Mesendoderm (in vitro differentiated cells): ENCODE measurements around the gene TBKBP1.

ENCODE experiments used
- DNase-seq: peaks from one replicate; pipeline ENCODE4 v3.0.0; 2013
- H2AK5ac ChIP-seq: 2 replicates; pipeline ENCODE4 v1.6.1; 2013; ENCODE audit warnings: low read length, inconsistent platforms
- H2BK120ac ChIP-seq: 2 replicates; pipeline ENCODE4 v1.6.1; 2013; ENCODE audit warnings: low read depth, mild to moderate bottlenecking, low read length, moderate library complexity, mixed read lengths
- H2BK15ac ChIP-seq: replicated peaks from 2 replicates; pipeline ENCODE4 v1.6.1; 2013; ENCODE audit warnings: low read depth, mild to moderate bottlenecking, moderate library complexity
- H2BK5ac ChIP-seq: 2 replicates; pipeline ENCODE4 v1.6.1; 2013; ENCODE audit warnings: low read length, inconsistent platforms
- H3K18ac ChIP-seq: 2 replicates; pipeline ENCODE4 v1.6.1; 2013; ENCODE audit warnings: mild to moderate bottlenecking, low read length, mixed read lengths
- H3K23ac ChIP-seq: one replicate; pipeline ENCODE4 v1.6.1; 2013; ENCODE audit warnings: low read length
- H3K27ac ChIP-seq: 2 replicates; pipeline ENCODE4 v1.5.1; 2013; ENCODE audit warnings: low read depth, mild to moderate bottlenecking, inconsistent platforms, low read length, moderate library complexity
- H3K27me3 ChIP-seq: 2 replicates; pipeline ENCODE4 v1.6.1; 2013; ENCODE audit warnings: low read length, control low read depth, mild to moderate bottlenecking, inconsistent platforms; ENCODE audit not compliant: insufficient read depth, poor library complexity
- H3K36me3 ChIP-seq: 2 replicates; pipeline ENCODE4 v1.6.1; 2013; ENCODE audit warnings: low read length, inconsistent platforms; ENCODE audit not compliant: control insufficient read depth, insufficient read depth
- H3K4ac ChIP-seq: one replicate; pipeline ENCODE4 v1.6.1; 2013; ENCODE audit warnings: low read depth, mild to moderate bottlenecking, low read length, moderate library complexity
- H3K4me1 ChIP-seq: 2 replicates; pipeline ENCODE4 v1.6.1; 2013; ENCODE audit warnings: low read depth, low read length, inconsistent platforms; ENCODE audit not compliant: control insufficient read depth
- H3K4me2 ChIP-seq: 2 replicates; pipeline ENCODE4 v1.6.1; 2013; ENCODE audit warnings: low read length
- H3K4me3 ChIP-seq: 2 replicates; pipeline ENCODE4 v1.5.1; 2013; ENCODE audit warnings: mild to moderate bottlenecking, low read length
- H3K56ac ChIP-seq: one replicate; pipeline ENCODE4 v1.6.1; 2013; ENCODE audit warnings: low read length
- H3K79me1 ChIP-seq: 2 replicates; pipeline ENCODE4 v1.6.1; 2013; ENCODE audit warnings: low read length, inconsistent platforms
- H3K79me2 ChIP-seq: 2 replicates; pipeline ENCODE4 v1.6.1; 2013; ENCODE audit warnings: mild to moderate bottlenecking, low read length; ENCODE audit not compliant: control insufficient read depth, insufficient read depth
- H3K9ac ChIP-seq: 2 replicates; pipeline ENCODE4 v1.6.1; 2013; ENCODE audit warnings: low read length, inconsistent platforms
- H4K5ac ChIP-seq: one replicate; pipeline ENCODE4 v1.6.1; 2013; ENCODE audit warnings: low read length
- H4K8ac ChIP-seq: one replicate; pipeline ENCODE4 v1.6.1; 2013; ENCODE audit warnings: low read depth, mild to moderate bottlenecking, control low read depth, low read length, moderate library complexity
- WGBS: extraction: QIAGEN DNeasy Blood & Tissue Kit; methylation state at CpG from one replicate; pipeline ENCODE4 v1.1.7; 2013; ENCODE audit warnings: low lambda C conversion rate, missing lambda C conversion rate; ENCODE audit not compliant: insufficient coverage; ENCODE audit errors: extremely low coverage; 5-methylcytosine and 5-hydroxymethylcytosine counted together

The TBKBP1 gene

GRCh38 chr17:47725446-47726111, 31.6 kb downstream of the TBKBP1 start:
- Histone ChIP-seq H2AK5ac (no peak overlapping the region), H3K4ac (no peak overlapping the region), H2BK5ac (no peak overlapping the region), H3K4me1 (no peaks in the 10 kb centered on the region), H4K8ac (no peak overlapping the region), H3K27ac (no peak overlapping the region), H3K4me3 (no peak overlapping the region), H3K27me3 (no peaks in the 10 kb centered on the region), H2BK15ac (no peak overlapping the region), H2BK120ac (no peak overlapping the region), H3K79me2 (no peaks in the 10 kb centered on the region), H3K23ac (no peak overlapping the region), H3K18ac (no peak overlapping the region), H3K4me2 (no peak overlapping the region), H4K5ac (no peak overlapping the region), H3K79me1 (no peaks in the 10 kb centered on the region), H3K36me3 (no peaks in the 10 kb centered on the region), H3K56ac (no peak overlapping the region), H3K9ac (no peak overlapping the region)
- WGBS = no CpG with 5 or more reads among the region's 13 CpGs
- DNase-seq = no peak

DNA sequence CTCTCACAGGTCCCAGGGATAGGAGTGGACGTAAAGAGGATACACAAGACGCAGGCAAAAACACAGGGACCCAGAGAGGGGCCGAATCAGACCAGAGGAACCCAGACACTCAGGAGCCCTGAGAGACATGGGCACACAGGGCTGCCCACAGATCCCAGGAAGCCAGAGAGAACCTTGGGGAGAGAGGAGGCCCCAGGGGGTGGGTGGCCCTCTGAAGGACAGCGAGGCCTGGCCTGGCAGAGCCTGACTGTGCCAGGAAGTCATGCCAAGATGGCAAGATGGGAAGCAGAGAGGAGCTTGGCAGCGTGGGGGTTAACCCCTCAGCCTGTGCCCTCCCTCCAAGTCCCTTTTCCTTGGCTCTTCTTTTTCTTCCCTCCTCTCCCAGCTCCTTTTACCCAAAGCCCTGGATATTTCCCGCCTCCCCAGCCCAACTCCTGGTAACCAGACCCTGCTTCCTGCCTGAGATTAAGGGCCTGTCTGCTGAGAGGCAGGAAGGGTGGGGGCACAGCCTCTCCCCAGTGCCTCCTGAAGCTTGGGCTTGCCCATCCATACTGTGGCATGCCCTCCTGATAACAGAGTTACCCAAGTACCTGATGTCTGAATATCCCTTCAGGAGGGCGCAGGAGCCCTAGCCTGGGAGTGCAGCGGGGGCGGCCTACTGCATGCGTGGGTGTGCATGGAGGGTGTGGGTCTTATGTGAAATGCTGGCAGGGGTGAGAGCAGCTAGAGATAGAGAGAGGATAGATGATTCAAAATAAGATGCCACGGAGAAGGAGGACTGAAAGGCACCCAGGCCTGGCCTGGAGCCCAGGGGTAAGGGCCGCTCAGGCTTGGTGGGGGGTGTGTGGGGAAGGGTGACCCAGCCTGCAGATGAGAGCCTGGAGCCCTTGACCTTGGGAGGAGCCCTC, 33.1 kb downstream of the TBKBP1 start:
- Histone ChIP-seq H3K36me3 (no peaks in the 10 kb centered on the region), H4K8ac (no peak overlapping the region), H2BK15ac (no peak overlapping the region), H3K9ac (no peak overlapping the region), H3K4me3 (no peak overlapping the region), H3K79me2 (no peaks in the 10 kb centered on the region), H3K27me3 (no peaks in the 10 kb centered on the region), H3K4ac (no peak overlapping the region), H2BK5ac (no peak overlapping the region), H2BK120ac (no peak overlapping the region), H3K79me1 (no peaks in the 10 kb centered on the region), H3K4me1 (no peaks in the 10 kb centered on the region), H3K23ac (no peak overlapping the region), H3K4me2 (no peak overlapping the region), H2AK5ac (no peak overlapping the region), H3K56ac (peak overlapping the region; percentile 25), H3K18ac (no peak overlapping the region), H4K5ac (no peak overlapping the region), H3K27ac (no peak overlapping the region)
- peak; percentile 39 for DNase-seq
- WGBS = no CpG with 5 or more reads among the region's 12 CpGs

DNA sequence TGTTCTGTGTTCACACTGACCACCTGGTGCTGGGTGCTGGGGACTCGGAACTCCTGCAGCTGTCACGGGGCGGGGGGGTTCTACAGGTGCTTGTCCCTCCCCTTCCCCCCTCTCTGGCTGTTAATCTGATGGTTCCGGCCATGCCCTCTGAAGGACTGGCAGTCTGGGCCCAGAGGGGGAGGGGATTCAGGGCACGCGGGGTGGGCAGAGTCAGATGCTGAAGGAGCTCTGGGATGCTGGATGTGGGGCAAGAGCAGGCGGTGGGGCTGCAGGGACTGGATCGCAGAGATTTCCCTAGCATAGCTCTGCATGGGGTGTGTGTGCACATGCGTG, 33.7 kb downstream of the TBKBP1 start:
- H2BK5ac ChIP-seq = no peak overlapping the region
- H3K56ac ChIP-seq = no peak overlapping the region
- H2BK15ac ChIP-seq = no peak overlapping the region
- H4K8ac ChIP-seq = no peak overlapping the region
- no CpG with 5 or more reads among the region's 9 CpGs for whole genome bisulfite sequencing
- H2BK120ac ChIP-seq = no peak overlapping the region
- no peak overlapping the region for H2AK5ac ChIP-seq
- H3K4me1 ChIP-seq = no peaks in the 10 kb centered on the region
- H4K5ac ChIP-seq = no peak overlapping the region
- no peaks in the 10 kb centered on the region for H3K79me2 ChIP-seq
- H3K36me3 ChIP-seq = no peaks in the 10 kb centered on the region
- H3K79me1 ChIP-seq = no peaks in the 10 kb centered on the region
- no peak for DNase-seq
- no peak overlapping the region for H3K18ac ChIP-seq
- no peak overlapping the region for H3K27ac ChIP-seq
- H3K23ac ChIP-seq = no peak overlapping the region
- peaks cover 4% of the 10 kb centered on the region for H3K27me3 ChIP-seq
- H3K9ac ChIP-seq = no peak overlapping the region
- H3K4me3 ChIP-seq = no peak overlapping the region
- no peak overlapping the region for H3K4ac ChIP-seq
- H3K4me2 ChIP-seq = no peak overlapping the region

- no peak for DNase-seq
- no peak overlapping the region for H2AK5ac ChIP-seq
- H3K27me3 ChIP-seq = peaks cover 8% of the 10 kb centered on the region
- no peak overlapping the region for H4K8ac ChIP-seq
- H3K23ac ChIP-seq = no peak overlapping the region
- no peak overlapping the region for H2BK5ac ChIP-seq
- H3K18ac ChIP-seq = no peak overlapping the region
- no peak overlapping the region for H3K27ac ChIP-seq
- H3K9ac ChIP-seq = no peak overlapping the region
- no CpG with 5 or more reads among the region's 4 CpGs for WGBS
- H3K79me1 ChIP-seq = no peaks in the 10 kb centered on the region
- no peak overlapping the region for H2BK120ac ChIP-seq
- no peaks in the 10 kb centered on the region for H3K79me2 ChIP-seq
- no peak overlapping the region for H3K4me3 ChIP-seq
- no peak overlapping the region for H3K4ac ChIP-seq
- H4K5ac ChIP-seq = no peak overlapping the region
- no peak overlapping the region for H3K4me2 ChIP-seq
- H3K36me3 ChIP-seq = no peaks in the 10 kb centered on the region
- no peak overlapping the region for H2BK15ac ChIP-seq
- H3K56ac ChIP-seq = no peak overlapping the region
- no peaks in the 10 kb centered on the region for H3K4me1 ChIP-seq
Measured at GRCh38 chr17:47728214-47728877, 34.4 kb downstream of the TBKBP1 start.

DNA sequence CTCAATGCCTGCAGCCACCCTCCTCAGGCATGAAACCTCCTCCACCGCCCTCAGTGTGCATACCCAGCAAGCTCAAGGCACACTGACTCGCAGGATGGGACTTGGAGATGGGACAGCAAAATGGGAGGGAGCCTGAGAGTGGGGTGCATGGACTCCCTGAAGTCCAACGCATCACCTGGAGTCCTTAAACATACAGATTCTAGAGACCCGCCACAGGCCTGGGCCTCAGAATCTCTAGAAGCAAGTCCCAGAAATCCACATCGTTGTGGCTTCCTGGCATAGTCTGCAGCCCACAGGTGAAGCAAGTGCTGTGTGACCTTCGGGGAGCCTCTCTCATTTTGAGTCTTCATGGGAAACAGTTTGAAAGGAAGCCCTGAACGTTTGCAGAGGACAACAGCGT, 35.5 kb downstream of the TBKBP1 start:
- H4K5ac ChIP-seq = no peak overlapping the region
- no peak for DNase-seq
- no peak overlapping the region for H3K56ac ChIP-seq
- H3K4me1 ChIP-seq = no peaks in the 10 kb centered on the region
- no peaks in the 10 kb centered on the region for H3K79me1 ChIP-seq
- no peak overlapping the region for H3K9ac ChIP-seq
- no peak overlapping the region for H2BK5ac ChIP-seq
- no peak overlapping the region for H2AK5ac ChIP-seq
- no peak overlapping the region for H3K18ac ChIP-seq
- H3K4me2 ChIP-seq = no peak overlapping the region
- no peaks in the 10 kb centered on the region for H3K79me2 ChIP-seq
- no peaks in the 10 kb centered on the region for H3K36me3 ChIP-seq
- peaks cover 15% of the 10 kb centered on the region for H3K27me3 ChIP-seq
- no peak overlapping the region for H4K8ac ChIP-seq
- no peak overlapping the region for H3K4me3 ChIP-seq
- no peak overlapping the region for H3K4ac ChIP-seq
- H3K23ac ChIP-seq = no peak overlapping the region
- H2BK120ac ChIP-seq = no peak overlapping the region
- no CpG with 5 or more reads among the region's 8 CpGs for WGBS
- no peak overlapping the region for H3K27ac ChIP-seq
- no peak overlapping the region for H2BK15ac ChIP-seq
